Mesenchymal stem cell (in vitro differentiated cells and primary cell): Measurements from ENCODE around the gene HYI.

Source experiments
- DNase-seq: peaks from one replicate; pipeline ENCODE4 v3.0.0-alpha.2; 2013
- H2AFZ ChIP-seq: one replicate; pipeline ENCODE4 v1.6.1; 2013; ENCODE audit warnings: low read depth, mild to moderate bottlenecking, control low read depth, inconsistent platforms, low read length, moderate library complexity
- H2AK5ac ChIP-seq: 2 replicates; pipeline ENCODE4 v1.6.1; 2013; ENCODE audit warnings: low read length, moderate library complexity, mild to moderate bottlenecking, inconsistent platforms; ENCODE audit not compliant: severe bottlenecking
- H2BK120ac ChIP-seq: one replicate; pipeline ENCODE4 v1.6.1; 2013; ENCODE audit warnings: low read depth, mild to moderate bottlenecking, inconsistent platforms, low read length, moderate library complexity
- H2BK12ac ChIP-seq, 2 experiments: one replicate each; pipeline ENCODE4 v1.6.1; 2013; ENCODE audit warnings: inconsistent platforms in 2 of 2, low read length in 2 of 2, mild to moderate bottlenecking in 2 of 2, moderate library complexity in 2 of 2, control low read depth in 1 of 2
- H2BK15ac ChIP-seq: one replicate; pipeline ENCODE4 v1.6.1; 2013; ENCODE audit warnings: mild to moderate bottlenecking, low read depth, inconsistent platforms; ENCODE audit not compliant: poor library complexity, severe bottlenecking
- H2BK5ac ChIP-seq: 2 replicates; pipeline ENCODE4 v1.6.1; 2013; ENCODE audit warnings: low read depth, mild to moderate bottlenecking, low read length, control low read depth, inconsistent platforms; ENCODE audit not compliant: poor library complexity, severe bottlenecking
- H3K14ac ChIP-seq, 2 experiments: one replicate each; pipeline ENCODE4 v1.6.1; 2013; ENCODE audit warnings: inconsistent platforms in 2 of 2, low read length in 2 of 2, control low read depth in 1 of 2, mild to moderate bottlenecking in 1 of 2, moderate library complexity in 1 of 2
- H3K18ac ChIP-seq, 2 experiments: one replicate each; pipeline ENCODE4 v1.6.1; 2013; ENCODE audit warnings: inconsistent platforms in 2 of 2, low read length in 2 of 2, control low read depth in 1 of 2, low read depth in 1 of 2, mild to moderate bottlenecking in 1 of 2
- H3K23ac ChIP-seq, 2 experiments: one replicate each; pipeline ENCODE4 v1.6.1; 2013; ENCODE audit warnings: inconsistent platforms in 2 of 2, low read length in 2 of 2, mild to moderate bottlenecking in 2 of 2, moderate library complexity in 2 of 2, control low read depth in 1 of 2
- H3K27ac ChIP-seq: 2 replicates; pipeline ENCODE4 v1.5.1; 2013; ENCODE audit warnings: mild to moderate bottlenecking, moderate library complexity, low read length, control low read depth, inconsistent platforms; ENCODE audit not compliant: poor library complexity, severe bottlenecking
- H3K27me3 ChIP-seq, 2 experiments: 2 replicates each; pipeline versions ENCODE4 v1.6.1 to v1.7.0; 2013; ENCODE audit warnings: low read length in 2 of 2, mild to moderate bottlenecking in 2 of 2, moderate library complexity in 2 of 2, control low read depth in 1 of 2, inconsistent platforms in 1 of 2; ENCODE audit not compliant: control insufficient read depth in 1 of 2, insufficient read depth in 1 of 2
- H3K36me3 ChIP-seq, 2 experiments: 2 replicates each; pipeline versions ENCODE4 v1.6.1 to v1.7.0; 2013; ENCODE audit warnings: low read length in 2 of 2, control low read depth in 1 of 2, inconsistent platforms in 1 of 2, low read depth in 1 of 2, mild to moderate bottlenecking in 1 of 2; ENCODE audit not compliant: insufficient read depth in 2 of 2, control insufficient read depth in 1 of 2
- H3K4ac ChIP-seq, 2 experiments: one replicate each; pipeline ENCODE4 v1.6.1; 2013; ENCODE audit warnings: inconsistent platforms in 2 of 2, low read length in 2 of 2, mild to moderate bottlenecking in 2 of 2, moderate library complexity in 2 of 2, control low read depth in 1 of 2, low read depth in 1 of 2
- H3K4me1 ChIP-seq: 2 replicates; pipeline ENCODE4 v1.6.1; 2013; ENCODE audit warnings: low read depth, low read length, control low read depth; ENCODE audit not compliant: control insufficient read depth, insufficient read depth
- H3K4me2 ChIP-seq: 2 replicates; pipeline ENCODE4 v1.6.1; 2013; ENCODE audit warnings: low read length, mild to moderate bottlenecking, inconsistent platforms; ENCODE audit not compliant: poor library complexity, severe bottlenecking
- H3K4me3 ChIP-seq, 2 experiments: 2 replicates each; pipeline versions ENCODE4 v1.5.1 to v1.7.0; 2013; ENCODE audit warnings: low read length in 2 of 2, mild to moderate bottlenecking in 2 of 2, control low read depth in 1 of 2, low read depth in 1 of 2; ENCODE audit not compliant: insufficient read depth in 1 of 2
- H3K79me1 ChIP-seq: replicated peaks from 2 replicates; pipeline ENCODE4 v1.6.1; 2013; ENCODE audit warnings: mild to moderate bottlenecking, control low read depth, low read length, inconsistent platforms; ENCODE audit not compliant: poor library complexity, severe bottlenecking
- H3K9ac ChIP-seq: 2 replicates; pipeline ENCODE4 v1.7.0; 2013; ENCODE audit warnings: mild to moderate bottlenecking, low read length, moderate library complexity
- H3K9me3 ChIP-seq: 2 replicates; pipeline ENCODE4 v1.7.0; 2013; ENCODE audit warnings: mild to moderate bottlenecking, low read length; ENCODE audit not compliant: control insufficient read depth
- H4K8ac ChIP-seq: one replicate; pipeline ENCODE4 v1.6.1; 2013; ENCODE audit warnings: inconsistent platforms, mild to moderate bottlenecking, low read length, moderate library complexity
- H4K91ac ChIP-seq: one replicate; pipeline ENCODE4 v1.6.1; 2013; ENCODE audit warnings: mild to moderate bottlenecking, low read length, inconsistent platforms
- WGBS: methylation state at CpG from one replicate; pipeline ENCODE4 v1.1.7; 2013; ENCODE audit warnings: mixed read lengths; 5-methylcytosine and 5-hydroxymethylcytosine counted together

HYI gene

GRCh38 chr1:43484367-43484766 is 30.6 kb upstream of the HYI start:
- Histone ChIP-seq H4K91ac (no peak overlapping the region), H3K4me2 (no peak overlapping the region), H3K23ac (no peak overlapping the region), H4K8ac (no peak overlapping the region), H3K27ac (no peak overlapping the region), H3K27me3 (no peaks in the 10 kb centered on the region), H2BK12ac (no peak overlapping the region), H2BK120ac (no peak overlapping the region), H3K4me3 (no peak overlapping the region), H3K4ac (no peak overlapping the region), H2AFZ (no peak overlapping the region), H3K14ac (no peak overlapping the region), H3K79me1 (no peaks in the 10 kb centered on the region), H2AK5ac (no peak overlapping the region), H3K9me3 (peaks cover 11% of the 10 kb centered on the region), H3K18ac (no peak overlapping the region), H3K9ac (no peak overlapping the region), H3K4me1 (no peaks in the 10 kb centered on the region), H2BK5ac (no peak overlapping the region), H2BK15ac (no peak overlapping the region), H3K36me3 (no peaks in the 10 kb centered on the region)
- no peak for DNase-seq
- 100% methylated on average over 2 of the region's 2 CpGs for WGBS

- H4K8ac ChIP-seq = no peak overlapping the region
- no peak overlapping the region for H3K14ac ChIP-seq
- no peak overlapping the region for H2AFZ ChIP-seq
- H3K4ac ChIP-seq = no peak overlapping the region
- H3K4me3 ChIP-seq = no peak overlapping the region
- no peaks in the 10 kb centered on the region for H3K4me1 ChIP-seq
- no peaks in the 10 kb centered on the region for H3K9me3 ChIP-seq
- no CpG with 5 or more reads among the region's 1 CpG for WGBS
- H2AK5ac ChIP-seq = no peak overlapping the region
- H2BK5ac ChIP-seq = no peak overlapping the region
- H3K18ac ChIP-seq = no peak overlapping the region
- H3K27ac ChIP-seq = no peak overlapping the region
- no peak overlapping the region for H3K23ac ChIP-seq
- no peak overlapping the region for H2BK15ac ChIP-seq
- no peaks in the 10 kb centered on the region for H3K79me1 ChIP-seq
- H3K9ac ChIP-seq = no peak overlapping the region
- no peak overlapping the region for H3K4me2 ChIP-seq
- H2BK12ac ChIP-seq = no peak overlapping the region
- no peak overlapping the region for H2BK120ac ChIP-seq
- H3K36me3 ChIP-seq = no peaks in the 10 kb centered on the region
- no peak overlapping the region for H4K91ac ChIP-seq
- no peak for DNase-seq
- H3K27me3 ChIP-seq = no peaks in the 10 kb centered on the region
These were observed 28.5 kb upstream of the HYI start for GRCh38 chr1:43482215-43482614.

- no peak overlapping the region for H2BK120ac ChIP-seq
- H3K4me2 ChIP-seq = no peak overlapping the region
- no peak overlapping the region for H2BK15ac ChIP-seq
- H2AK5ac ChIP-seq = no peak overlapping the region
- peaks cover under 1% of the 10 kb centered on the region for H3K4me1 ChIP-seq
- no peaks in the 10 kb centered on the region for H3K79me1 ChIP-seq
- no peaks in the 10 kb centered on the region for H3K36me3 ChIP-seq
- no peak overlapping the region for H3K27ac ChIP-seq
- H3K27me3 ChIP-seq = no peaks in the 10 kb centered on the region
- H3K18ac ChIP-seq = no peak overlapping the region
- no CpG with 5 or more reads among the region's 2 CpGs for WGBS
- no peak overlapping the region for H3K4me3 ChIP-seq
- no peak overlapping the region for H3K23ac ChIP-seq
- H2BK5ac ChIP-seq = no peak overlapping the region
- H4K8ac ChIP-seq = no peak overlapping the region
- H3K4ac ChIP-seq = no peak overlapping the region
- no peak overlapping the region for H3K14ac ChIP-seq
- no peak overlapping the region for H3K9ac ChIP-seq
- no peak overlapping the region for H2BK12ac ChIP-seq
- no peak for DNase-seq
- no peaks in the 10 kb centered on the region for H3K9me3 ChIP-seq
- no peak overlapping the region for H2AFZ ChIP-seq
- H4K91ac ChIP-seq = no peak overlapping the region
These were observed 27.8 kb upstream of the HYI start for GRCh38 chr1:43481491-43481890.

GRCh38 chr1:43479414-43479813 is 25.7 kb upstream of the HYI start:
- no peaks in the 10 kb centered on the region for H3K79me1 ChIP-seq
- H4K91ac ChIP-seq = no peak overlapping the region
- no peaks in the 10 kb centered on the region for H3K27me3 ChIP-seq
- H2AFZ ChIP-seq = no peak overlapping the region
- H3K4ac ChIP-seq = no peak overlapping the region
- no peak overlapping the region for H3K4me3 ChIP-seq
- no peak overlapping the region for H3K23ac ChIP-seq
- no peak overlapping the region for H3K4me2 ChIP-seq
- peaks cover 6% of the 10 kb centered on the region for H3K4me1 ChIP-seq
- DNase-seq = no peak
- H4K8ac ChIP-seq = no peak overlapping the region
- no peak overlapping the region for H3K9ac ChIP-seq
- H2AK5ac ChIP-seq = no peak overlapping the region
- no peak overlapping the region for H2BK5ac ChIP-seq
- H2BK12ac ChIP-seq = no peak overlapping the region
- H3K36me3 ChIP-seq = no peaks in the 10 kb centered on the region
- no peaks in the 10 kb centered on the region for H3K9me3 ChIP-seq
- WGBS = 88% methylated on average over 3 of the region's 3 CpGs
- no peak overlapping the region for H2BK15ac ChIP-seq
- H3K14ac ChIP-seq = no peak overlapping the region
- no peak overlapping the region for H2BK120ac ChIP-seq
- H3K18ac ChIP-seq = no peak overlapping the region
- no peak overlapping the region for H3K27ac ChIP-seq
